C1 segment of cervical spinal cord (tissue), 14 donors: ENCODE results near the gene RNF144B.

Source experiments
- DNase-seq, 14 donors: peaks; one replicate each; lab custom pipeline; 2025; lab: John Stamatoyannopoulos, UW

The RNF144B gene

GRCh38 chr6:18509871-18510643 is 122.9 kb downstream of the RNF144B start:
- no peak for DNase-seq

GRCh38 chr6:18510644-18511033 is 123.5 kb downstream of the RNF144B start:
- no peak for DNase-seq

- no peak for DNase-seq
Observed at GRCh38 chr6:18511211-18511610, 124.1 kb downstream of the RNF144B start.

GRCh38 chr6:18513253-18513798 is 126.2 kb downstream of the RNF144B start:
- DNase-seq = no peak

GRCh38 chr6:18514180-18514579 is 127.0 kb downstream of the RNF144B start:
- no peak for DNase-seq

- no peak for DNase-seq
Observed at GRCh38 chr6:18515767-18516166, 128.6 kb downstream of the RNF144B start.
